OCI-LY7 (cell line): Measurements from ENCODE around the gene C10orf62. TPM values are rescaled to one million over a fixed set of nuclear protein-coding genes. Genes with fewer than 3 reads are reported as not detected.
"Not testable (repeated sequence)": the region's sequence is repeated elsewhere in the genome, so short reads cannot be mapped to it uniquely, and the experiment has no call there.

ENCODE experiments used
- BruUV-seq: library from RNA; stranded (reverse); fragments of 400-500 nt; replicated peaks from 2 replicates; lab custom pipeline; 2021; lab: Mats Ljungman, UMichigan
- CTCF ChIA-PET: fragments of 300-600 bp; sonication (Branson Sonifier 250); formaldehyde crosslinking; loops from one replicate; lab custom pipeline; 2022; ENCODE audit warnings: antibody characterized with exemption; ENCODE audit not compliant: unreplicated experiment; lab: Charles Lee
- POLR2A ChIA-PET: fragments of 300-600 bp; sonication (Branson Sonifier 250); formaldehyde crosslinking; loops from one replicate; lab custom pipeline; 2022; ENCODE audit warnings: antibody characterized with exemption; lab: Charles Lee
- DNase-seq: peaks from one replicate; pipeline ENCODE4 v3.0.0-alpha.2; 2015; ENCODE audit warnings: low spot score
- H2AFZ ChIP-seq: fragments of 200-600 bp; sonication (generic), shearing (Covaris generic); 2 replicates; pipeline ENCODE4 v1.6.1; 2014; ENCODE audit warnings: mild to moderate bottlenecking, antibody characterized with exemption, low read length, moderate library complexity
- H3K27ac ChIP-seq: fragments of 200-600 bp; sonication (generic); 2 replicates; pipeline ENCODE4 v1.5.1; 2014; ENCODE audit warnings: mixed run types, low read depth, mild to moderate bottlenecking, moderate library complexity, low read length, inconsistent platforms; ENCODE audit not compliant: poor library complexity, severe bottlenecking
- H3K36me3 ChIP-seq: fragments of 200-600 bp; sonication (generic); 2 replicates; pipeline ENCODE4 v1.6.1; 2014; ENCODE audit warnings: mild to moderate bottlenecking, antibody characterized with exemption, low read length, moderate library complexity, mixed read lengths; ENCODE audit not compliant: insufficient read depth
- H3K4me1 ChIP-seq: fragments of 200-600 bp; sonication (generic); 2 replicates; pipeline ENCODE4 v1.5.1; 2014; ENCODE audit warnings: mild to moderate bottlenecking, low read length; ENCODE audit not compliant: insufficient read depth, poor library complexity, severe bottlenecking
- H3K4me2 ChIP-seq: fragments of 200-600 bp; sonication (generic); 2 replicates; pipeline ENCODE4 v1.6.1; 2014; ENCODE audit warnings: mild to moderate bottlenecking, low read length
- H3K4me3 ChIP-seq: fragments of 200-600 bp; sonication (generic); 2 replicates; pipeline ENCODE4 v1.5.1; 2014; ENCODE audit warnings: mild to moderate bottlenecking, low read depth, low read length; ENCODE audit not compliant: poor library complexity, severe bottlenecking
- H3K79me2 ChIP-seq: fragments of 200-600 bp; sonication (generic); 2 replicates; pipeline ENCODE4 v1.6.1; 2016; ENCODE audit warnings: low read depth, mild to moderate bottlenecking, low read length, moderate library complexity, mixed read lengths; ENCODE audit not compliant: insufficient read depth
- H3K9me2 ChIP-seq: fragments of 200-600 bp; sonication (generic); 2 replicates; pipeline ENCODE4 v1.6.1; 2016; ENCODE audit warnings: mild to moderate bottlenecking, low read length, mixed read lengths; ENCODE audit not compliant: insufficient read depth
- H3K9me3 ChIP-seq: fragments of 200-600 bp; sonication (generic); 2 replicates; pipeline ENCODE4 v1.6.1; 2014; ENCODE audit warnings: mild to moderate bottlenecking, mixed run types, low read length, mixed read lengths
- H4K20me1 ChIP-seq: fragments of 200-600 bp; sonication (generic); 2 replicates; pipeline ENCODE4 v1.6.1; 2014; ENCODE audit warnings: mild to moderate bottlenecking, antibody characterized with exemption, low read length, moderate library complexity, mixed read lengths; ENCODE audit not compliant: insufficient read depth
- EZH2phosphoT487 ChIP-seq: fragments of 200-600 bp; sonication (generic); IDR thresholded peaks from 2 replicates; pipeline ENCODE4 v1.6.1; 2018; ENCODE audit warnings: low read depth, borderline replicate concordance, mild to moderate bottlenecking, mixed run types, antibody characterized with exemption, low read length, moderate library complexity, mixed read lengths
- intact Hi-C: fragments of 100-400 bp; cut with micrococcal nuclease; formaldehyde crosslinking; loops from one replicate; pipeline ENCODE4 v1.10.0; 2022; ENCODE audit not compliant: unreplicated experiment
- total RNA-seq, 2 experiments: library from RNA; depleted of rRNA in 1 of 2; stranded (reverse); fragments of >200 nt in 1 of 2; shearing (Covaris generic) in 1 of 2; gene quantifications; 2 replicates each; pipeline ENCODE4 v1.2.3, GENCODE V29; 2014 to 2022
- TF ChIP-seq, protein P1 (sequence below): fragments of 200-600 bp; sonication (generic); conservative IDR thresholded peaks from 2 replicates; pipeline ENCODE4 v1.5.1; 2014; ENCODE audit warnings: mild to moderate bottlenecking, antibody characterized with exemption, low read length, moderate library complexity, mixed read lengths

The C10orf62 gene
- total RNA-seq, 2 experiments from 2014 or later, result not detected

DNA sequence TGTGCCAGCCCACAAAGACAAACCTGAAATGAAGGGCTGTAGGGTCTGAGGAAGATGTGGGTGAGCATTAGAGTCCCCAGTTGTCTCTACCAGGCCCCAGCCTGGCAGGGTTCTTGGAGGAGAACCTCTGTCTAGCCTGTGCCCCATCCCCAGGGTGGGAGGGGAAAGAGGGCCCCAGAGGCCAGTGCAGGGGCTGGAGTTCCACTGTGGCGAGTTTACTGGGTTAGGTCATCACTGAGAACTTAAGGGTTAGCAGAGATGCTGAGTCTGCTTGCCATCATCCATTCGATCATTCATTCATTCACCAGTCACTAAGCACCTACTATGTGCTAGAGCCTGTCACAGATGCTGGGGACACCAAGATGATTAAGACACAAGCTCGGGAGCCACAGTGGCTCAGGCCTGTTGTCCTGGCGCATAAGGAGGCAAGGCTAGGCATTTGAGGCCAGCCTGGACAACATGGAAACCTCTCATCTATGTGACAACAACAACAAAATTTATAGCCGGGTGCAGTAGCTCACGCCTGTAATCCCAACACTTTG lies 14.3 kb upstream of the C10orf62 start:
- H3K27ac ChIP-seq, result no peak overlapping the region
- no peaks in the 10 kb centered on the region for H3K79me2 ChIP-seq
- no TSS peak for BruUV-seq
- intact Hi-C loops, result no loop called here
- DNase-seq, result no peak
- H3K9me2 ChIP-seq, result no peaks in the 10 kb centered on the region
- no peak overlapping the region for H3K4me2 ChIP-seq
- no peaks in the 10 kb centered on the region for H3K36me3 ChIP-seq
- H4K20me1 ChIP-seq, result no peaks in the 10 kb centered on the region
- H2AFZ ChIP-seq, result no peak overlapping the region
- CTCF ChIA-PET, result no interaction called here
- no peak overlapping the region for H3K4me3 ChIP-seq
- no peaks in the 10 kb centered on the region for H3K9me3 ChIP-seq
- TF ChIP-seq EZH2phosphoT487, result no peak
- TF ChIP-seq, protein P1, sequence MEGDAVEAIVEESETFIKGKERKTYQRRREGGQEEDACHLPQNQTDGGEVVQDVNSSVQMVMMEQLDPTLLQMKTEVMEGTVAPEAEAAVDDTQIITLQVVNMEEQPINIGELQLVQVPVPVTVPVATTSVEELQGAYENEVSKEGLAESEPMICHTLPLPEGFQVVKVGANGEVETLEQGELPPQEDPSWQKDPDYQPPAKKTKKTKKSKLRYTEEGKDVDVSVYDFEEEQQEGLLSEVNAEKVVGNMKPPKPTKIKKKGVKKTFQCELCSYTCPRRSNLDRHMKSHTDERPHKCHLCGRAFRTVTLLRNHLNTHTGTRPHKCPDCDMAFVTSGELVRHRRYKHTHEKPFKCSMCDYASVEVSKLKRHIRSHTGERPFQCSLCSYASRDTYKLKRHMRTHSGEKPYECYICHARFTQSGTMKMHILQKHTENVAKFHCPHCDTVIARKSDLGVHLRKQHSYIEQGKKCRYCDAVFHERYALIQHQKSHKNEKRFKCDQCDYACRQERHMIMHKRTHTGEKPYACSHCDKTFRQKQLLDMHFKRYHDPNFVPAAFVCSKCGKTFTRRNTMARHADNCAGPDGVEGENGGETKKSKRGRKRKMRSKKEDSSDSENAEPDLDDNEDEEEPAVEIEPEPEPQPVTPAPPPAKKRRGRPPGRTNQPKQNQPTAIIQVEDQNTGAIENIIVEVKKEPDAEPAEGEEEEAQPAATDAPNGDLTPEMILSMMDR, result no peak
- no peaks in the 10 kb centered on the region for H3K4me1 ChIP-seq
- POLR2A ChIA-PET, result interaction anchor here (1.0 kb wide), 1 partner anchor 22 kb away, joined by 3 read pairs; no protein-coding TSS in a partner anchor

DNA sequence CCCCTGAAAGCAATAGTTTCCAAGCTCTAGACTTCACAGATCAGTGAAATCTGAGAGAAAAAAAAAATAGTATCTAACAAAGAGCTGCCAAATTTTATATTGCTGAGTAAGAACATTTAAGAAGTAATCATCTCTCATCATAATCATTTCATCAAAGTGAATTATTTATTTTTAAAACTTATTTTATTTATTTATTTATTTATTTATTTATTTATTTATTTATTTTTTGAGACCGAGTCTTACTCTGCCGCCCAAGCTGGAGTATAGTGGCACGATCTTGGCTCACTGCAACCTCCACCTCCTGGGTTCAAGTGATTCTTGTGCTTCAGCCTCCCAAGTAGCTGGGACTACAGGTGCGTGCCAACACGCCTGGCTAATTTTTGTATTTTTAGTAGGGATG lies 13.0 kb upstream of the C10orf62 start:
- H3K4me1 ChIP-seq, intact Hi-C loops, H3K9me3 ChIP-seq, DNase-seq, BruUV-seq, H4K20me1 ChIP-seq, H3K79me2 ChIP-seq, H3K36me3 ChIP-seq, H2AFZ ChIP-seq, CTCF ChIA-PET, H3K4me2 ChIP-seq, H3K27ac ChIP-seq, H3K4me3 ChIP-seq, H3K9me2 ChIP-seq: not testable (repeated sequence)
- POLR2A ChIA-PET, result interaction anchor here (0.9 kb wide), 1 partner anchor 29 kb away, joined by 4 read pairs; no protein-coding TSS in a partner anchor

DNA sequence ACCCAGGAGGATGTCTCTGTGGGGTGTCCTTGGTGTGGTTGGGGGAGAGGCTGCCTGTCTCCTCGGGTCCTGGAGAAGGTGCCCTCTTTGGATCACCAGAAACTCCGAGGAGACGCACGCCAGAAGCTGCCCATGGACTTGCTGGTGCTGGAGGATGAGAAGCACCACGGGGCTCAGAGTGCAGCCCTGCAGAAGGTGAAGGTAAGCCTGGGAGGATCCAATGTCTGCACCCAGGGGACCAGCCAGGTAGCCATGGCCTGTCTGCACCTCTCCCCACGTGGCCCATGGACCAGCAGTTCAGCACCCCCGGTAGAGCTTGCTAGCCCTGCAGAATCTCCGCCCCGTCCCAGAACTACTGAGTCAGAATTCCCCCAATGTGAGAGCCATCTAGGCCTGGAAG lies 11.8 kb upstream of the C10orf62 start:
- H3K4me2 ChIP-seq, result no peak overlapping the region
- no peaks in the 10 kb centered on the region for H3K4me1 ChIP-seq
- no peak for TF ChIP-seq EZH2phosphoT487
- TF ChIP-seq, protein P1, result no peak
- H3K36me3 ChIP-seq, result no peaks in the 10 kb centered on the region
- H3K9me2 ChIP-seq, result no peaks in the 10 kb centered on the region
- H3K27ac ChIP-seq, result no peak overlapping the region
- no peaks in the 10 kb centered on the region for H3K79me2 ChIP-seq
- no peak for DNase-seq
- no peak overlapping the region for H3K4me3 ChIP-seq
- BruUV-seq, result no TSS peak
- intact Hi-C loops, result no loop called here
- ChIA-PET CTCF (no interaction called here), POLR2A (interaction anchor here (0.6 kb wide), 1 partner anchor 14 kb away, joined by 4 read pairs; no protein-coding TSS in a partner anchor)
- no peaks in the 10 kb centered on the region for H3K9me3 ChIP-seq
- H2AFZ ChIP-seq, result no peak overlapping the region
- H4K20me1 ChIP-seq, result no peaks in the 10 kb centered on the region
